Neural progenitor cell (in vitro differentiated cells): ENCODE measurements around the gene UBR4. TPM values are rescaled to one million over a fixed set of nuclear protein-coding genes. Genes with fewer than 3 reads are reported as not detected.
A peak's percentile ranks its signal among the peaks of the same experiment; 100 is the strongest.

Experiments
- DNase-seq: peaks from one replicate; pipeline ENCODE4 v3.0.0-alpha.2; 2016; ENCODE audit warnings: low spot score
- H2AFZ ChIP-seq: fragments of 200-600 bp; sonication (generic); replicated peaks from 2 replicates; pipeline ENCODE4 v1.6.1; 2016; ENCODE audit warnings: antibody characterized with exemption
- H3F3A ChIP-seq: fragments of 200-600 bp; sonication (generic); 2 replicates; pipeline ENCODE4 v1.6.1; 2016; ENCODE audit warnings: antibody characterized with exemption, low read depth
- H3K27ac ChIP-seq: fragments of 200-600 bp; sonication (generic); 2 replicates; pipeline ENCODE4 v1.5.1; 2016; ENCODE audit warnings: mild to moderate bottlenecking
- H3K27me3 ChIP-seq: fragments of 200-600 bp; sonication (generic); 2 replicates; pipeline ENCODE4 v1.6.1; 2016; ENCODE audit warnings: mild to moderate bottlenecking, moderate library complexity
- H3K36me3 ChIP-seq: fragments of 200-600 bp; sonication (generic); 2 replicates; pipeline ENCODE4 v1.5.1; 2016
- H3K4me1 ChIP-seq: fragments of 200-600 bp; sonication (generic); 2 replicates; pipeline ENCODE4 v1.6.1; 2016; ENCODE audit warnings: mixed run types
- H3K4me2 ChIP-seq: fragments of 200-600 bp; sonication (generic); 2 replicates; pipeline ENCODE4 v1.6.1; 2016
- H3K4me3 ChIP-seq: fragments of 200-600 bp; sonication (generic); 2 replicates; pipeline ENCODE4 v1.5.1; 2016
- H3K79me2 ChIP-seq: fragments of 200-600 bp; sonication (generic); 2 replicates; pipeline ENCODE4 v1.6.1; 2016; ENCODE audit warnings: low read depth
- H3K9ac ChIP-seq: fragments of 200-600 bp; sonication (generic); 2 replicates; pipeline ENCODE4 v1.6.1; 2016
- H3K9me3 ChIP-seq: fragments of 200-600 bp; sonication (generic); 2 replicates; pipeline ENCODE4 v1.5.1; 2016; ENCODE audit warnings: low read depth
- H4K20me1 ChIP-seq: fragments of 200-600 bp; sonication (generic); 2 replicates; pipeline ENCODE4 v1.6.1; 2016; ENCODE audit warnings: low read depth
- H3K27ac Mint-ChIP-seq: 3 replicates; pipeline ENCODE4 v1.8.0; 2021; ENCODE audit warnings: mixed read lengths
- H3K27me3 Mint-ChIP-seq: 2 replicates; pipeline ENCODE4 v1.8.0; 2022; ENCODE audit warnings: low read depth, mild to moderate bottlenecking, inconsistent platforms, moderate library complexity, mixed read lengths; ENCODE audit not compliant: insufficient read depth
- H3K36me3 Mint-ChIP-seq: 3 replicates; pipeline ENCODE4 v1.8.0; 2021; ENCODE audit warnings: mixed read lengths
- H3K4me1 Mint-ChIP-seq: 3 replicates; pipeline ENCODE4 v1.8.0; 2021; ENCODE audit warnings: mixed read lengths
- H3K4me3 Mint-ChIP-seq: 3 replicates; pipeline ENCODE4 v1.8.0; 2021; ENCODE audit warnings: mild to moderate bottlenecking, moderate library complexity, mixed read lengths
- H3K9me3 Mint-ChIP-seq: 3 replicates; pipeline ENCODE4 v1.8.0; 2020; ENCODE audit warnings: mixed read lengths
- EZH2 ChIP-seq: fragments of 200-600 bp; sonication (generic); IDR thresholded peaks from 2 replicates; pipeline ENCODE4 v1.6.1; 2017; ENCODE audit warnings: antibody characterized with exemption, mild to moderate bottlenecking, moderate library complexity
- EZH2phosphoT487 ChIP-seq: fragments of 200-600 bp; sonication (generic); IDR thresholded peaks from 2 replicates; pipeline ENCODE4 v1.6.1; 2017; ENCODE audit warnings: antibody characterized with exemption
- total RNA-seq: library from RNA; depleted of rRNA; stranded (reverse); fragments of >200 nt; gene quantifications from 2 replicates; pipeline ENCODE4 v1.2.3, GENCODE V29; 2015; ENCODE audit warnings: low replicate concordance
- TF ChIP-seq, protein P1 (sequence below): fragments of 200-600 bp; sonication (generic); IDR thresholded peaks from 2 replicates; pipeline ENCODE4 v1.5.1; 2017; ENCODE audit warnings: antibody characterized with exemption, mild to moderate bottlenecking

The UBR4 gene
- total RNA-seq, 1 donor from 2014 or later = 71.2 TPM

DNA sequence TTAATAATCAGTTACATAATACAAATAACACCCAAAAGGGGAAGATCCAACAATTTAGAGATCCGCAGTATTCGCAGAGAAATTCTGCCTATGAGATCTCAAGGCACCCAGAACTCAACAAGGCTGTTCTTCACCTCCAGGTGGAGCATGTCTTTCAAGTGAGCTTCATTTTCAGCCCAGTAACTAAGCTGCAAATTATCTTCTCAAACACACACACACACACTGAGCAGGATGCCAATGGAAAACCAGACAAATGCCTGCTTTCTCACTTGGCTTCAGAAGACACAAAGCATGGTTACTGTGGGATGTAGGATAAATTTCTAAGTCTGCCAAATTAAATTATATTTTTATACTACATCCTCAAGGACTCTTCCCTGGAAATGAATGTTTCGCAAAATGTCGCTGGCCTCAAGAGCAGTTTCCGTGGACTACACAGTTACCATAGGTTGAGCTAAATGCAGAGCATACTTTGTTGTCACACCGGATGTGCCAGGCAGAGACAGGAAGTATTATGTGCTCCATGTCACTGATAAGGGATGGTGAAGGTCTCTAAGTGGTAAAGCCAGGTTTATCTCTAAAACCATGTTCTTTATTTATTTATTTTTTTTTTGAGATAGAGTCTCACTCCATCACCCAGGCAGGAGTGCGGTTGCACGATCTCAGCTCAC, 30.3 kb downstream of the UBR4 start:
- Histone ChIP-seq H3K36me3 (peaks cover 16% of the 10 kb centered on the region), H3K9ac (no peak overlapping the region), H3K27me3 (no peaks in the 10 kb centered on the region), H2AFZ (no peak overlapping the region), H3K4me3 (no peak overlapping the region), H3K79me2 (no peaks in the 10 kb centered on the region), H3K4me2 (no peak overlapping the region), H4K20me1 (no peaks in the 10 kb centered on the region), H3K27ac (no peak overlapping the region), H3F3A (no peaks in the 10 kb centered on the region), H3K9me3 (no peaks in the 10 kb centered on the region), H3K4me1 (no peaks in the 10 kb centered on the region)
- Mint-ChIP-seq H3K9me3 (no peaks in the 10 kb centered on the region), H3K4me3 (no peak overlapping the region), H3K27me3 (no peaks in the 10 kb centered on the region), H3K27ac (no peak overlapping the region), H3K36me3 (peaks cover 22% of the 10 kb centered on the region), H3K4me1 (no peaks in the 10 kb centered on the region)
- DNase-seq = peak; percentile 20
- no peak for TF ChIP-seq EZH2
- TF ChIP-seq, protein P1, sequence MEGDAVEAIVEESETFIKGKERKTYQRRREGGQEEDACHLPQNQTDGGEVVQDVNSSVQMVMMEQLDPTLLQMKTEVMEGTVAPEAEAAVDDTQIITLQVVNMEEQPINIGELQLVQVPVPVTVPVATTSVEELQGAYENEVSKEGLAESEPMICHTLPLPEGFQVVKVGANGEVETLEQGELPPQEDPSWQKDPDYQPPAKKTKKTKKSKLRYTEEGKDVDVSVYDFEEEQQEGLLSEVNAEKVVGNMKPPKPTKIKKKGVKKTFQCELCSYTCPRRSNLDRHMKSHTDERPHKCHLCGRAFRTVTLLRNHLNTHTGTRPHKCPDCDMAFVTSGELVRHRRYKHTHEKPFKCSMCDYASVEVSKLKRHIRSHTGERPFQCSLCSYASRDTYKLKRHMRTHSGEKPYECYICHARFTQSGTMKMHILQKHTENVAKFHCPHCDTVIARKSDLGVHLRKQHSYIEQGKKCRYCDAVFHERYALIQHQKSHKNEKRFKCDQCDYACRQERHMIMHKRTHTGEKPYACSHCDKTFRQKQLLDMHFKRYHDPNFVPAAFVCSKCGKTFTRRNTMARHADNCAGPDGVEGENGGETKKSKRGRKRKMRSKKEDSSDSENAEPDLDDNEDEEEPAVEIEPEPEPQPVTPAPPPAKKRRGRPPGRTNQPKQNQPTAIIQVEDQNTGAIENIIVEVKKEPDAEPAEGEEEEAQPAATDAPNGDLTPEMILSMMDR = peak; percentile 34

DNA sequence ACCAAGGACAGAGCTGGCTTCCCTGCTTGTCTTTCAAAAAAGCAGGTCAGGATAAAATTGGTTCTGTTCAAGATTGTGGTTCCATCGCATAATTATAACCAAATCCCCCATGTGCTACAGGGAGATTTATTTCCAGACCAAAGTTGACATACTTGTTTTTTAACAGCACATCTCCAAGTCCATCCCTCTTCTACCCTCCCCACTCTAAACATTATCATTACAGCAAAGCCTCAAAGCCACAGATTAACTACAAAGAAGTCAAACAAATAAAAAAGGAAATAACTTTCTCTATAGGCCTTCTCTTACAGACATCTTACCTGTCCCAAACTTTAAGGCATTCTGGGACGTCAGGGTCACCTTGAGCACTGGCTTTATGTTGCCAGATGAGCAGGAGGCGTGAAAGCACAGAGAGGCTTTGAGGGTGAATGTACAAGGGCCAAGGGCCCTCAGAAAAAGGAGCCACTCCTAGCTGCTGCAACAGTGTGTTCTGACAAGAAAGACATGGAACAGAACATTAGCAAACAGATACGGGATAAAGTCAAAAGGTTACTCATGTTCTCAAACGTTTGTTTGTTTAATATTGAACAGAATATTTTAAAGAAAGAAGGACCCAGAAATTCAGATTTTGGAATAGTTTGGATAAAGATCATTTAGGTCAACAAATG, 31.2 kb downstream of the UBR4 start:
- no peak overlapping the region for H3K4me2 ChIP-seq
- H3K9me3 ChIP-seq = no peaks in the 10 kb centered on the region
- H3K27me3 Mint-ChIP-seq = no peaks in the 10 kb centered on the region
- no peak overlapping the region for H3K4me3 ChIP-seq
- no peak overlapping the region for H3K4me3 Mint-ChIP-seq
- no peak overlapping the region for H3K9ac ChIP-seq
- DNase-seq = no peak
- no peak overlapping the region for H3K27ac ChIP-seq
- H3K27me3 ChIP-seq = no peaks in the 10 kb centered on the region
- H3K79me2 ChIP-seq = no peaks in the 10 kb centered on the region
- TF ChIP-seq, protein P1 = no peak
- TF ChIP-seq EZH2 = no peak
- TF ChIP-seq EZH2phosphoT487 = no peak
- peaks cover 27% of the 10 kb centered on the region for H3K36me3 Mint-ChIP-seq
- H3F3A ChIP-seq = no peaks in the 10 kb centered on the region
- no peaks in the 10 kb centered on the region for H3K4me1 Mint-ChIP-seq
- no peaks in the 10 kb centered on the region for H3K9me3 Mint-ChIP-seq
- H3K4me1 ChIP-seq = no peaks in the 10 kb centered on the region
- no peaks in the 10 kb centered on the region for H4K20me1 ChIP-seq
- H2AFZ ChIP-seq = no peak overlapping the region
- peaks cover 13% of the 10 kb centered on the region for H3K36me3 ChIP-seq
- no peak overlapping the region for H3K27ac Mint-ChIP-seq

DNA sequence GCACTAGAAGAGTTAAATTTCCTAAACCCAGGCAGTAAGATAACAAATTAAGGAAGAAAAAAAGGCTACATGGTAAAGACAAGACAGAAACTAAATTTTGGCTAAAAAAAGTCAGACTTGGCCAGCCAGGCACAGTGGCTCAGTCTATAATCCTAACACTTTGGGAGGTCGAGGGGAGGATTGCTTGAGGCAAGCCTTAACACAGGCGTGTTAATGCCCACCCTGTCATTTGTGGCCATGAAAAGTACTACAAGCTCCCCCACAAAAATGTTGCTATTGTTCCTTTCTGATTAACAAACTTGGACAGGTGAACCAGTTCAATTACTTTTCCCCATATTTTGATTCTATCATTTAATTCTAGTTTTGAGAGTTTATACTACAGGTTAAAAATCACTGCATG, 32.3 kb downstream of the UBR4 start:
- no peaks in the 10 kb centered on the region for H3K4me1 ChIP-seq
- H3K9me3 ChIP-seq = no peaks in the 10 kb centered on the region
- H3K9ac ChIP-seq = no peak overlapping the region
- TF ChIP-seq, protein P1 = no peak
- TF ChIP-seq EZH2phosphoT487 (no peak), EZH2 (no peak)
- no peaks in the 10 kb centered on the region for H3K27me3 ChIP-seq
- H3F3A ChIP-seq = no peaks in the 10 kb centered on the region
- H3K36me3 ChIP-seq = peaks cover 13% of the 10 kb centered on the region
- peaks cover 25% of the 10 kb centered on the region for H3K36me3 Mint-ChIP-seq
- no peaks in the 10 kb centered on the region for H3K9me3 Mint-ChIP-seq
- no peak overlapping the region for H3K4me2 ChIP-seq
- no peak for DNase-seq
- H2AFZ ChIP-seq = no peak overlapping the region
- H3K4me3 ChIP-seq = no peak overlapping the region
- H3K4me3 Mint-ChIP-seq = no peak overlapping the region
- no peak overlapping the region for H3K27ac ChIP-seq
- no peaks in the 10 kb centered on the region for H4K20me1 ChIP-seq
- H3K27ac Mint-ChIP-seq = no peak overlapping the region
- H3K27me3 Mint-ChIP-seq = no peaks in the 10 kb centered on the region
- no peaks in the 10 kb centered on the region for H3K79me2 ChIP-seq
- H3K4me1 Mint-ChIP-seq = no peaks in the 10 kb centered on the region
